Measurements from ENCODE around the gene ADAMTSL4. TPM values are rescaled to one million over a fixed set of nuclear protein-coding genes. Genes with fewer than 3 reads are reported as not detected.

The ADAMTSL4 gene
- total and polyA plus RNA-seq, 2 donors (not counting 3 experiments of a cell fraction or from before 2014, with no cell fraction given), result 0.73 to 1.0 TPM

GRCh38 chr1:150549496-150550221, 451 bp downstream of the ADAMTSL4 start:
- ChIA-PET POLR2A (no interaction called here), CTCF (interaction anchor here (1.1 to 6.7 kb wide), 7 partner anchors 10 to 84 kb away, joined by 3 to 55 read pairs (median 5); no protein-coding TSS in a partner anchor)
- dilution Hi-C loops (cut with MboI; ENCODE audit: extremely low pct_ligation_motif_present, low sequenced_read_pairs), result no loop called here
- Histone ChIP-seq H3K9me3 (replicated peaks; ENCODE audit: control insufficient read depth, insufficient read depth, low read length) (no peaks in the 10 kb centered on the region), H3K27me3 (ENCODE audit: control insufficient read depth in 2 of 2, insufficient read depth in 2 of 2, low read length in 2 of 2) (peaks cover 2 to 3% of the 10 kb centered on the region in 2 experiments), H3K36me3 (ENCODE audit: control insufficient read depth in 2 of 2, extremely low read depth in 1 of 2, insufficient read depth in 2 of 2, low read length in 2 of 2) (no peaks in the 10 kb centered on the region), H2AFZ (ENCODE audit: low read depth, low read length) (peak overlapping the region; percentile 30), H4K20me1 (replicated peaks; ENCODE audit: control insufficient read depth, extremely low read depth, insufficient read depth, low read length) (no peaks in the 10 kb centered on the region), H3K79me2 (ENCODE audit: control insufficient read depth, insufficient read depth, low read length) (no peaks in the 10 kb centered on the region), H3K4me2 (ENCODE audit: insufficient read depth, low read length) (peak overlapping the region; percentile 49), H3K27ac (ENCODE audit: insufficient read depth, low read depth, low read length) (no peak overlapping the region), H3K9me1 (replicated peaks; ENCODE audit: control insufficient read depth, extremely low read depth, insufficient read depth, low read length) (no peaks in the 10 kb centered on the region), H3K4me3 (replicated peaks in 1 of 3; ENCODE audit: insufficient read depth in 1 of 3, low read depth in 1 of 3, low read length in 3 of 3) (peak overlapping the region in 2 of 3 experiments; percentile 25 to 34), H3K9ac (replicated peaks; ENCODE audit: extremely low read depth, insufficient read depth, low read length) (no peak overlapping the region), H3K4me1 (ENCODE audit: control insufficient read depth, extremely low read depth, insufficient read depth, low read length) (peaks cover 22% of the 10 kb centered on the region)
- TF ChIP-seq EZH2 (IDR thresholded peaks at IDR 0.05; ENCODE audit: borderline replicate concordance, low read depth, low read length, severe bottlenecking), result no peak
- TF ChIP-seq MAX (IDR thresholded peaks at IDR 0.05; ENCODE audit: insufficient read depth, insufficient read length), result no peak
- TF ChIP-seq FOS (IDR thresholded peaks at IDR 0.05; ENCODE audit: borderline replicate concordance, insufficient read depth, low read length), result no peak
- no peak for TF ChIP-seq MYC (IDR thresholded peaks at IDR 0.05; ENCODE audit: low read depth, low read length)
- no peak for TF ChIP-seq POLR2AphosphoS5 (IDR thresholded peaks at IDR 0.05; ENCODE audit: insufficient read depth, low read depth, low read length)
- TF ChIP-seq JUN (IDR thresholded peaks at IDR 0.05; ENCODE audit: borderline replicate concordance, insufficient read depth, insufficient read length, low read depth), result no peak
- no peak for TF ChIP-seq POLR2A (IDR thresholded peaks at IDR 0.05; ENCODE audit: low read depth, low read length)
- no peak for TF ChIP-seq GATA2 (IDR thresholded peaks at IDR 0.05; ENCODE audit: insufficient read depth, insufficient read length, low read depth, low read length)
- BruUV-seq (replicated peaks), result no TSS peak
- FAIRE-seq, result no peak
- no peak for DNase-seq (ENCODE audit: low read depth, low spot score)
- intact Hi-C loops (cut with micrococcal nuclease), result loop anchor here (5.0 kb wide), 1 partner anchor 87 kb away; no protein-coding TSS in a partner anchor
